ENCODE measurements around the gene PDE5A.
A peak's percentile ranks its signal among the peaks of the same experiment; 100 is the strongest.

The PDE5A gene

GRCh38 chr4:119564106-119564505, 64.5 kb downstream of the PDE5A start:
- H3K9ac ChIP-seq (ENCODE audit: low read length), result no peak overlapping the region

GRCh38 chr4:119559044-119559647, 69.5 kb downstream of the PDE5A start:
- no peak overlapping the region for H3K14ac ChIP-seq (ENCODE audit: low read length in 2 of 2)
- H3K27me3 ChIP-seq (ENCODE audit: control insufficient read depth in 1 of 2, insufficient read depth in 1 of 2, low read length in 2 of 2), result no peaks in the 10 kb centered on the region
- H2AK5ac ChIP-seq (ENCODE audit: low read length, severe bottlenecking), result no peak overlapping the region
- H3K4me1 ChIP-seq (ENCODE audit: control insufficient read depth, insufficient read depth, low read depth, low read length), result no peaks in the 10 kb centered on the region
- H3K9me3 ChIP-seq (ENCODE audit: control insufficient read depth, low read length), result peaks cover 11% of the 10 kb centered on the region
- no peak overlapping the region for H2BK12ac ChIP-seq (ENCODE audit: low read length in 2 of 2)
- no peak overlapping the region for H2BK120ac ChIP-seq (ENCODE audit: low read depth, low read length)
- no peaks in the 10 kb centered on the region for H3K36me3 ChIP-seq (ENCODE audit: control insufficient read depth in 1 of 2, insufficient read depth in 2 of 2, low read depth in 1 of 2, low read length in 2 of 2)
- H3K9ac ChIP-seq (ENCODE audit: low read length), result no peak overlapping the region
- H3K23ac ChIP-seq (ENCODE audit: low read length in 2 of 2), result no peak overlapping the region
- no peak overlapping the region for H4K91ac ChIP-seq (ENCODE audit: low read length)
- H2BK15ac ChIP-seq (ENCODE audit: low read depth, poor library complexity, severe bottlenecking), result no peak overlapping the region
- no peak overlapping the region for H3K4me3 ChIP-seq (ENCODE audit: insufficient read depth in 1 of 2, low read depth in 1 of 2, low read length in 2 of 2)
- H3K79me1 ChIP-seq (replicated peaks; ENCODE audit: low read length, poor library complexity, severe bottlenecking), result no peaks in the 10 kb centered on the region
- no peak overlapping the region for H3K27ac ChIP-seq (ENCODE audit: low read length, poor library complexity, severe bottlenecking)
- H2BK5ac ChIP-seq (ENCODE audit: low read depth, low read length, poor library complexity, severe bottlenecking), result no peak overlapping the region
- H3K18ac ChIP-seq (ENCODE audit: low read depth in 1 of 2, low read length in 2 of 2), result no peak overlapping the region
- no peak overlapping the region for H3K4me2 ChIP-seq (ENCODE audit: low read length, poor library complexity, severe bottlenecking)
- no peak overlapping the region for H4K8ac ChIP-seq (ENCODE audit: low read length)
- no peak overlapping the region for H2AFZ ChIP-seq (ENCODE audit: low read depth, low read length)
- H3K4ac ChIP-seq (ENCODE audit: low read depth in 1 of 2, low read length in 2 of 2), result no peak overlapping the region
- peak; percentile 70 for DNase-seq

More at GRCh38 chr4:119564106-119564505, 64.5 kb downstream of the PDE5A start:
- no peak overlapping the region for H3K23ac ChIP-seq (ENCODE audit: low read length in 2 of 2)
- no peak overlapping the region for H2BK5ac ChIP-seq (ENCODE audit: low read depth, low read length, poor library complexity, severe bottlenecking)
- H3K9me3 ChIP-seq (ENCODE audit: control insufficient read depth, low read length), result peaks cover 33% of the 10 kb centered on the region
- H4K91ac ChIP-seq (ENCODE audit: low read length), result no peak overlapping the region
- H3K4me2 ChIP-seq (ENCODE audit: low read length, poor library complexity, severe bottlenecking), result no peak overlapping the region
- no peak overlapping the region for H2AFZ ChIP-seq (ENCODE audit: low read depth, low read length)
- H3K36me3 ChIP-seq (ENCODE audit: control insufficient read depth in 1 of 2, insufficient read depth in 2 of 2, low read depth in 1 of 2, low read length in 2 of 2), result peaks cover 0 to 6% of the 10 kb centered on the region in 2 experiments
- no peak overlapping the region for H3K18ac ChIP-seq (ENCODE audit: low read depth in 1 of 2, low read length in 2 of 2)
- no peak overlapping the region for H2BK120ac ChIP-seq (ENCODE audit: low read depth, low read length)
- no peak overlapping the region for H2BK15ac ChIP-seq (ENCODE audit: low read depth, poor library complexity, severe bottlenecking)
- H3K27ac ChIP-seq (ENCODE audit: low read length, poor library complexity, severe bottlenecking), result no peak overlapping the region
- H3K4me1 ChIP-seq (ENCODE audit: control insufficient read depth, insufficient read depth, low read depth, low read length), result no peaks in the 10 kb centered on the region
- H3K4ac ChIP-seq (ENCODE audit: low read depth in 1 of 2, low read length in 2 of 2), result no peak overlapping the region
- no peak overlapping the region for H4K8ac ChIP-seq (ENCODE audit: low read length)
- no peaks in the 10 kb centered on the region for H3K27me3 ChIP-seq (ENCODE audit: control insufficient read depth in 1 of 2, insufficient read depth in 1 of 2, low read length in 2 of 2)
- H2AK5ac ChIP-seq (ENCODE audit: low read length, severe bottlenecking), result no peak overlapping the region
- no peak for DNase-seq
- H3K4me3 ChIP-seq (ENCODE audit: insufficient read depth in 1 of 2, low read depth in 1 of 2, low read length in 2 of 2), result no peak overlapping the region
- no peak overlapping the region for H3K14ac ChIP-seq (ENCODE audit: low read length in 2 of 2)
- H3K79me1 ChIP-seq (replicated peaks; ENCODE audit: low read length, poor library complexity, severe bottlenecking), result no peaks in the 10 kb centered on the region
- H2BK12ac ChIP-seq (ENCODE audit: low read length in 2 of 2), result no peak overlapping the region

- Histone ChIP-seq H3K14ac (ENCODE audit: low read length in 2 of 2) (no peak overlapping the region), H3K4ac (ENCODE audit: low read depth in 1 of 2, low read length in 2 of 2) (no peak overlapping the region), H3K27ac (ENCODE audit: low read length, poor library complexity, severe bottlenecking) (no peak overlapping the region), H3K79me1 (replicated peaks; ENCODE audit: low read length, poor library complexity, severe bottlenecking) (no peaks in the 10 kb centered on the region), H3K18ac (ENCODE audit: low read depth in 1 of 2, low read length in 2 of 2) (no peak overlapping the region), H2BK120ac (ENCODE audit: low read depth, low read length) (no peak overlapping the region), H3K4me1 (ENCODE audit: control insufficient read depth, insufficient read depth, low read depth, low read length) (peaks cover 2% of the 10 kb centered on the region), H3K9me3 (ENCODE audit: control insufficient read depth, low read length) (no peaks in the 10 kb centered on the region), H3K4me2 (ENCODE audit: low read length, poor library complexity, severe bottlenecking) (no peak overlapping the region), H2BK15ac (ENCODE audit: low read depth, poor library complexity, severe bottlenecking) (no peak overlapping the region), H3K23ac (ENCODE audit: low read length in 2 of 2) (no peak overlapping the region), H4K8ac (ENCODE audit: low read length) (no peak overlapping the region), H2BK12ac (ENCODE audit: low read length in 2 of 2) (no peak overlapping the region), H3K36me3 (ENCODE audit: control insufficient read depth in 1 of 2, insufficient read depth in 2 of 2, low read depth in 1 of 2, low read length in 2 of 2) (peaks cover 0 to 2% of the 10 kb centered on the region in 2 experiments), H2BK5ac (ENCODE audit: low read depth, low read length, poor library complexity, severe bottlenecking) (no peak overlapping the region), H3K4me3 (ENCODE audit: insufficient read depth in 1 of 2, low read depth in 1 of 2, low read length in 2 of 2) (no peak overlapping the region), H2AFZ (ENCODE audit: low read depth, low read length) (no peak overlapping the region), H2AK5ac (ENCODE audit: low read length, severe bottlenecking) (no peak overlapping the region), H4K91ac (ENCODE audit: low read length) (no peak overlapping the region), H3K9ac (ENCODE audit: low read length) (no peak overlapping the region), H3K27me3 (ENCODE audit: control insufficient read depth in 1 of 2, insufficient read depth in 1 of 2, low read length in 2 of 2) (no peaks in the 10 kb centered on the region)
- WGBS, result 83% methylated on average over 2 of the region's 2 CpGs
- DNase-seq, result peak; percentile 40
These were observed 77.6 kb downstream of the PDE5A start for GRCh38 chr4:119550857-119551532.

DNA sequence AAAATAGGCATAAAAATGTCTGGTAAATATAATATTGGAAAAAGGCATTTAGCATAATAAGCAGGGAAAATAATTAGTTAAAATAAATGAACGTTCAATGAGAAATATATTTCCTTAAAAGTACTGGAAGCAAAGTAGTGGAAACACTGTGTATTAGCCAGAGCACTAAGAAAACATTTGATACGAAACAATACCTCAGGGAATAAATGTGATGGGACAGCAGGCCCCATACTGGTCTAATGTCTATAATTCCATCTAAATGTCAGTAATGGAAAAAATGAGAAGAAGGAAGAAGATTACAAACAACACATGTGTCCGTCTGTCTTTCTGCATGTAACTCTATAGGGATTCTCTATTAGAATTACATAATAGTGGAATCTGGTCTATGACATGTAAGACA, 79.0 kb downstream of the PDE5A start:
- WGBS, result 94% methylated on average over 2 of the region's 3 CpGs
- H2AFZ ChIP-seq (ENCODE audit: low read depth, low read length), result no peak overlapping the region

More for the DNA sequence above, 79.0 kb downstream of the PDE5A start:
- H4K8ac ChIP-seq (ENCODE audit: low read length), result no peak overlapping the region
- peaks cover 2% of the 10 kb centered on the region for H3K4me1 ChIP-seq (ENCODE audit: control insufficient read depth, insufficient read depth, low read depth, low read length)
- DNase-seq, result no peak
- H3K9me3 ChIP-seq (ENCODE audit: control insufficient read depth, low read length), result no peaks in the 10 kb centered on the region
- no peak overlapping the region for H3K9ac ChIP-seq (ENCODE audit: low read length)
- H3K27me3 ChIP-seq (ENCODE audit: control insufficient read depth in 1 of 2, insufficient read depth in 1 of 2, low read length in 2 of 2), result no peaks in the 10 kb centered on the region
- no peak overlapping the region for H2BK15ac ChIP-seq (ENCODE audit: low read depth, poor library complexity, severe bottlenecking)
- no peak overlapping the region for H2BK120ac ChIP-seq (ENCODE audit: low read depth, low read length)
- no peak overlapping the region for H3K4me2 ChIP-seq (ENCODE audit: low read length, poor library complexity, severe bottlenecking)
- H3K14ac ChIP-seq (ENCODE audit: low read length in 2 of 2), result no peak overlapping the region
- no peak overlapping the region for H2AK5ac ChIP-seq (ENCODE audit: low read length, severe bottlenecking)
- H3K79me1 ChIP-seq (replicated peaks; ENCODE audit: low read length, poor library complexity, severe bottlenecking), result no peaks in the 10 kb centered on the region
- no peak overlapping the region for H3K4ac ChIP-seq (ENCODE audit: low read depth in 1 of 2, low read length in 2 of 2)
- H4K91ac ChIP-seq (ENCODE audit: low read length), result no peak overlapping the region
- H3K27ac ChIP-seq (ENCODE audit: low read length, poor library complexity, severe bottlenecking), result no peak overlapping the region
- no peak overlapping the region for H3K4me3 ChIP-seq (ENCODE audit: insufficient read depth in 1 of 2, low read depth in 1 of 2, low read length in 2 of 2)
- H3K23ac ChIP-seq (ENCODE audit: low read length in 2 of 2), result no peak overlapping the region
- H2BK12ac ChIP-seq (ENCODE audit: low read length in 2 of 2), result no peak overlapping the region
- H3K36me3 ChIP-seq (ENCODE audit: control insufficient read depth in 1 of 2, insufficient read depth in 2 of 2, low read depth in 1 of 2, low read length in 2 of 2), result peaks cover 0 to 2% of the 10 kb centered on the region in 2 experiments
- H2BK5ac ChIP-seq (ENCODE audit: low read depth, low read length, poor library complexity, severe bottlenecking), result no peak overlapping the region
- H3K18ac ChIP-seq (ENCODE audit: low read depth in 1 of 2, low read length in 2 of 2), result no peak overlapping the region
